ENCODE data around the gene INIP. TPM values are rescaled to one million over a fixed set of nuclear protein-coding genes. Genes with fewer than 3 reads are reported as not detected.

INIP gene
- total and polyA plus RNA-seq, 9 of the 15 experiments (the other 6 are each of a cell fraction or from before 2014, with no cell fraction given) = 11.9 to 87.9 (median 37.3) TPM

DNA sequence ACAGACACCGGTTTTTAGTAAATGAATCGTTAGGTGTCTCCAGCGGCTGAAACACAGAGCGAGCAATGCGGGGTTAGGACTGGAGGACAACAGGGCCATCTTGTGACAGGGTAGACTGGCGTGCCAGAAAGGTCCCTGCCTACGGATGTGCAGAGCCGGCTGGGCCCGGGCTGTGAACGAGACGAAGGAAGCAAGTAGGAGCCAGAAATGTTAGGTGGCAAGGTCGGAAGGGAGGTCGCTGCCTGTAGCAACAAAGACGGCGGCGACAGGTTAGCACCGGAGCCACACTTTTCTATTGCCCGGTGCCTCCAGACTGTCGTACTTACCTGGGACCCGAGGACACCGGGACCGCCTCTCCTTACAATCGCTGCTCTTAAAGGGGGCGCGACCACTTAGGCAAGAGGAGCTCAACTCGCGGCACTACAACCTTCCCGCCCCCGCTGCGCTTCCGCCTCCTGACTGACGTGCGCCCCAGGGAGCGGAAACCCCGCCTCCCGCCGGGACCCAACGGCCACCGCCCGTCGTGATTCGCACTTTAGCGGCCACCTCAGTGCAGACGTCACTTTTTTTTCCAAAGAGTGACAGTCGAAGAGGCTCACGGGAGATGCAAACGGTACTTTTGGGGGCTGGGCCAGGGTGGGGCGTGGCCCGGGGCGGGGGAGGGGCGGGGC lies at the start of gene INIP (continued):
- TF ChIP-seq, protein P1, sequence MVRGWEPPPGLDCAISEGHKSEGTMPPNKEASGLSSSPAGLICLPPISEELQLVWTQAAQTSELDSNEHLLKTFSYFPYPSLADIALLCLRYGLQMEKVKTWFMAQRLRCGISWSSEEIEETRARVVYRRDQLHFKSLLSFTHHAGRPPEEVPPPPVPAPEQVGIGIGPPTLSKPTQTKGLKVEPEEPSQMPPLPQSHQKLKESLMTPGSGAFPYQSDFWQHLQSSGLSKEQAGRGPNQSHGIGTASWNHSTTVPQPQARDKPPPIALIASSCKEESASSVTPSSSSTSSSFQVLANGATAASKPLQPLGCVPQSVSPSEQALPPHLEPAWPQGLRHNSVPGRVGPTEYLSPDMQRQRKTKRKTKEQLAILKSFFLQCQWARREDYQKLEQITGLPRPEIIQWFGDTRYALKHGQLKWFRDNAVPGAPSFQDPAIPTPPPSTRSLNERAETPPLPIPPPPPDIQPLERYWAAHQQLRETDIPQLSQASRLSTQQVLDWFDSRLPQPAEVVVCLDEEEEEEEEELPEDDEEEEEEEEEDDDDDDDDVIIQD (CRISPR knock-in tag; IDR thresholded peaks at IDR 0.05) = no peak
- TF ChIP-seq CEBPB (tag; IDR thresholded peaks at IDR 0.05) = peak; percentile 34; the same call in 1 of the 2 replicates
- TF ChIP-seq SMC3 (conservative IDR thresholded peaks at IDR 0.05; ENCODE audit: insufficient read depth, low read depth, low read length) = 0 out of 2 replicates have a peak, but pooled peaks have one; percentile 5
- TF ChIP-seq, protein P2, sequence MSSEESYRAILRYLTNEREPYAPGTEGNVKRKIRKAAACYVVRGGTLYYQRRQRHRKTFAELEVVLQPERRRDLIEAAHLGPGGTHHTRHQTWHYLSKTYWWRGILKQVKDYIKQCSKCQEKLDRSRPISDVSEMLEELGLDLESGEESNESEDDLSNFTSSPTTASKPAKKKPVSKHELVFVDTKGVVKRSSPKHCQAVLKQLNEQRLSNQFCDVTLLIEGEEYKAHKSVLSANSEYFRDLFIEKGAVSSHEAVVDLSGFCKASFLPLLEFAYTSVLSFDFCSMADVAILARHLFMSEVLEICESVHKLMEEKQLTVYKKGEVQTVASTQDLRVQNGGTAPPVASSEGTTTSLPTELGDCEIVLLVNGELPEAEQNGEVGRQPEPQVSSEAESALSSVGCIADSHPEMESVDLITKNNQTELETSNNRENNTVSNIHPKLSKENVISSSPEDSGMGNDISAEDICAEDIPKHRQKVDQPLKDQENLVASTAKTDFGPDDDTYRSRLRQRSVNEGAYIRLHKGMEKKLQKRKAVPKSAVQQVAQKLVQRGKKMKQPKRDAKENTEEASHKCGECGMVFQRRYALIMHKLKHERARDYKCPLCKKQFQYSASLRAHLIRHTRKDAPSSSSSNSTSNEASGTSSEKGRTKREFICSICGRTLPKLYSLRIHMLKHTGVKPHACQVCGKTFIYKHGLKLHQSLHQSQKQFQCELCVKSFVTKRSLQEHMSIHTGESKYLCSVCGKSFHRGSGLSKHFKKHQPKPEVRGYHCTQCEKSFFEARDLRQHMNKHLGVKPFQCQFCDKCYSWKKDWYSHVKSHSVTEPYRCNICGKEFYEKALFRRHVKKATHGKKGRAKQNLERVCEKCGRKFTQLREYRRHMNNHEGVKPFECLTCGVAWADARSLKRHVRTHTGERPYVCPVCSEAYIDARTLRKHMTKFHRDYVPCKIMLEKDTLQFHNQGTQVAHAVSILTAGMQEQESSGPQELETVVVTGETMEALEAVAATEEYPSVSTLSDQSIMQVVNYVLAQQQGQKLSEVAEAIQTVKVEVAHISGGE (CRISPR knock-in tag; IDR thresholded peaks at IDR 0.05) = peak in 2 of 3 experiments; percentile 30 to 47; a peak in 1 of 6 replicates
- TF ChIP-seq POLR2H (tag; IDR thresholded peaks at IDR 0.05; ENCODE audit: low read depth) = peak; percentile 45; the same call in 1 of the 2 replicates
- 0 out of 2 replicates have a peak, but pooled peaks have one; percentile 38 for TF ChIP-seq SMAD4 (CRISPR knock-in tag; conservative IDR thresholded peaks at IDR 0.05)
- no peak for TF ChIP-seq GATAD2B (IDR thresholded peaks at IDR 0.05; ENCODE audit: borderline replicate concordance)
- TF ChIP-seq RFX7 (CRISPR knock-in tag; IDR thresholded peaks at IDR 0.05) = no peak
- TF ChIP-seq ZNF274 (IDR thresholded peaks at IDR 0.05; ENCODE audit: borderline replicate concordance, low read depth, low read length) = no peak
- 0 out of 2 replicates have a peak, but pooled peaks have one; percentile 30 for TF ChIP-seq ARID2 (IDR thresholded peaks at IDR 0.05)
- TF ChIP-seq STAT5A (IDR thresholded peaks at IDR 0.05; ENCODE audit: borderline replicate concordance, low read length) = no peak
- no peak for TF ChIP-seq IRF2 (CRISPR knock-in tag; IDR thresholded peaks at IDR 0.05)
- TF ChIP-seq POLR3A (IDR thresholded peaks at IDR 0.05; ENCODE audit: borderline replicate concordance, extremely low read depth, insufficient read depth, insufficient read length) = no peak
